IMR-90 (cell line): ENCODE results near the gene UGDH. TPM values are rescaled to one million over a fixed set of nuclear protein-coding genes. Genes with fewer than 3 reads are reported as not detected.
A peak's percentile ranks its signal among the peaks of the same experiment; 100 is the strongest.

Source experiments
- ATAC-seq: fragments of 200-7000 bp; cut with Tn5 transposase; 2 replicates; pipeline ENCODE4 v1.9.1; 2020; ENCODE audit warnings: low read depth, mild to moderate bottlenecking, moderate library complexity
- BruUV-seq: library from RNA; stranded (reverse); fragments of 400-500 nt; replicated peaks from 2 replicates; lab custom pipeline; 2021; lab: Mats Ljungman, UMichigan
- CTCF ChIA-PET: fragments of 300-600 bp; formaldehyde crosslinking; extraction: SDS; loops from one replicate; lab custom pipeline; 2021; ENCODE audit warnings: antibody characterized with exemption; lab: Yijun Ruan, JAX
- POLR2A ChIA-PET: fragments of 300-600 bp; sonication (Branson Sonifier 250); formaldehyde crosslinking; loops from one replicate; lab custom pipeline; 2022; ENCODE audit warnings: antibody characterized with exemption; ENCODE audit not compliant: unreplicated experiment; lab: Charles Lee
- DNase-seq: peaks from one replicate; pipeline ENCODE4 v3.0.0; 2013
- H2AFZ ChIP-seq: replicated peaks from 2 replicates; pipeline ENCODE3; 2013; ENCODE audit warnings: low read length, mild to moderate bottlenecking; ENCODE audit not compliant: poor library complexity
- H2AK5ac ChIP-seq: 2 replicates; pipeline ENCODE4 v1.6.1; 2013; ENCODE audit warnings: low read depth, low read length, inconsistent platforms
- H2AK9ac ChIP-seq: replicated peaks from 2 replicates; pipeline ENCODE3; 2013; ENCODE audit warnings: mild to moderate bottlenecking, low read depth, low read length, moderate library complexity; ENCODE audit not compliant: poor library complexity
- H2BK120ac ChIP-seq: 2 replicates; pipeline ENCODE4 v1.6.1; 2013; ENCODE audit warnings: low read depth, low read length, inconsistent platforms
- H2BK15ac ChIP-seq: 3 replicates; pipeline ENCODE4 v1.6.1; 2013; ENCODE audit warnings: low read depth, low read length, inconsistent platforms
- H2BK20ac ChIP-seq: 2 replicates; pipeline ENCODE4 v1.6.1; 2013; ENCODE audit warnings: low read depth, mild to moderate bottlenecking, inconsistent platforms, low read length, moderate library complexity
- H2BK5ac ChIP-seq: 2 replicates; pipeline ENCODE4 v1.6.1; 2013; ENCODE audit warnings: mild to moderate bottlenecking, low read depth, low read length, inconsistent platforms; ENCODE audit not compliant: poor library complexity, severe bottlenecking
- H3K14ac ChIP-seq: replicated peaks from 2 replicates; pipeline ENCODE4 v1.6.1; 2013; ENCODE audit warnings: low read depth, low read length, inconsistent platforms
- H3K18ac ChIP-seq: 2 replicates; pipeline ENCODE4 v1.6.1; 2013; ENCODE audit warnings: low read depth, low read length, control low read depth
- H3K23ac ChIP-seq: 2 replicates; pipeline ENCODE4 v1.6.1; 2013; ENCODE audit warnings: low read depth, low read length, inconsistent platforms
- H3K27ac ChIP-seq: 2 replicates; pipeline ENCODE4 v1.5.1; 2013; ENCODE audit warnings: mild to moderate bottlenecking, control low read depth, low read length; ENCODE audit not compliant: insufficient read depth
- H3K27me3 ChIP-seq: 2 replicates; pipeline ENCODE4 v1.6.1; 2013; ENCODE audit warnings: low read length; ENCODE audit not compliant: control insufficient read depth, insufficient read depth
- H3K36me3 ChIP-seq: 2 replicates; pipeline ENCODE4 v1.6.1; 2013; ENCODE audit warnings: low read length, mixed read lengths; ENCODE audit not compliant: control insufficient read depth, insufficient read depth
- H3K4ac ChIP-seq: 2 replicates; pipeline ENCODE4 v1.6.1; 2013; ENCODE audit warnings: low read depth, low read length, inconsistent platforms
- H3K4me1 ChIP-seq: 2 replicates; pipeline ENCODE4 v1.6.1; 2013; ENCODE audit warnings: low read length, mixed read lengths; ENCODE audit not compliant: control insufficient read depth, insufficient read depth
- H3K4me2 ChIP-seq: 2 replicates; pipeline ENCODE4 v1.6.1; 2013; ENCODE audit warnings: low read depth, mild to moderate bottlenecking, control low read depth, low read length, moderate library complexity
- H3K4me3 ChIP-seq: 2 replicates; pipeline ENCODE4 v1.5.1; 2013; ENCODE audit warnings: low read depth, mild to moderate bottlenecking, control low read depth, low read length, moderate library complexity; ENCODE audit not compliant: insufficient read depth
- H3K56ac ChIP-seq: 2 replicates; pipeline ENCODE4 v1.6.1; 2013; ENCODE audit warnings: low read length, inconsistent platforms; ENCODE audit not compliant: insufficient read depth; ENCODE audit errors: extremely low read depth
- H3K79me1 ChIP-seq, 2 experiments: 2 replicates each; pipeline ENCODE4 v1.6.1; 2013; ENCODE audit warnings: low read length in 2 of 2, inconsistent platforms in 1 of 2, low read depth in 1 of 2
- H3K9ac ChIP-seq: 2 replicates; pipeline ENCODE4 v1.6.1; 2013; ENCODE audit warnings: low read depth, low read length, control low read depth
- H3K9me1 ChIP-seq: 2 replicates; pipeline ENCODE4 v1.6.1; 2013; ENCODE audit warnings: low read length, inconsistent platforms; ENCODE audit not compliant: insufficient read depth
- H3K9me3 ChIP-seq: 2 replicates; pipeline ENCODE4 v1.6.1; 2013; ENCODE audit warnings: low read length; ENCODE audit not compliant: control insufficient read depth, insufficient read depth
- H4K20me1 ChIP-seq: 2 replicates; pipeline ENCODE4 v1.6.1; 2013; ENCODE audit warnings: low read length, inconsistent platforms; ENCODE audit not compliant: insufficient read depth
- H4K5ac ChIP-seq: 2 replicates; pipeline ENCODE4 v1.6.1; 2013; ENCODE audit warnings: mild to moderate bottlenecking, low read depth, low read length, control low read depth
- H4K8ac ChIP-seq, 2 experiments: 2 replicates each; pipeline ENCODE4 v1.6.1; 2013; ENCODE audit warnings: low read depth in 2 of 2, low read length in 2 of 2, control low read depth in 1 of 2, inconsistent platforms in 1 of 2
- H4K91ac ChIP-seq: 2 replicates; pipeline ENCODE4 v1.6.1; 2013; ENCODE audit warnings: low read depth, low read length, inconsistent platforms; ENCODE audit not compliant: insufficient read depth
- BHLHE40 ChIP-seq: fragments of 150-350 bp; IDR thresholded peaks from 2 replicates; pipeline ENCODE4 v1.6.1; 2016; ENCODE audit warnings: mild to moderate bottlenecking, low read depth, low read length
- CEBPB ChIP-seq: IDR thresholded peaks from 2 replicates; pipeline ENCODE4 v1.6.1; 2012; ENCODE audit warnings: low read depth, low read length, improper control_type of control experiment
- CHD1 ChIP-seq: IDR thresholded peaks from 2 replicates; pipeline ENCODE4 v1.6.1; 2012; ENCODE audit warnings: low read depth, low read length, improper control_type of control experiment
- FOS ChIP-seq: fragments of 150-350 bp; IDR thresholded peaks from 2 replicates; pipeline ENCODE4 v1.6.1; 2016; ENCODE audit warnings: low read depth, low read length
- MAFK ChIP-seq: IDR thresholded peaks from 2 replicates; pipeline ENCODE4 v1.6.1; 2012; ENCODE audit warnings: low read depth, low read length, improper control_type of control experiment
- MAZ ChIP-seq: IDR thresholded peaks from 2 replicates; pipeline ENCODE4 v1.6.1; 2012; ENCODE audit warnings: low read depth, mild to moderate bottlenecking, low read length, improper control_type of control experiment, moderate library complexity, borderline replicate concordance
- MXI1 ChIP-seq: IDR thresholded peaks from 2 replicates; pipeline ENCODE4 v1.6.1; 2012; ENCODE audit warnings: low read depth, mild to moderate bottlenecking, low read length, moderate library complexity, borderline replicate concordance
- NFE2L2 ChIP-seq: fragments of 150-350 bp; IDR thresholded peaks from 2 replicates; pipeline ENCODE4 v1.6.1; 2016; ENCODE audit warnings: low read depth, mild to moderate bottlenecking, low read length
- POLR2A ChIP-seq: IDR thresholded peaks from 2 replicates; pipeline ENCODE4 v1.6.1; 2012; ENCODE audit warnings: mild to moderate bottlenecking, low read depth, low read length
- RAD21 ChIP-seq: IDR thresholded peaks from 2 replicates; pipeline ENCODE4 v1.6.1; 2012; ENCODE audit warnings: low read length, improper control_type of control experiment
- RFX5 ChIP-seq: IDR thresholded peaks from 2 replicates; pipeline ENCODE4 v1.8.0; 2012; ENCODE audit warnings: low read depth, mild to moderate bottlenecking, low read length, moderate library complexity
- SMC3 ChIP-seq: fragments of 150-350 bp; IDR thresholded peaks from 2 replicates; pipeline ENCODE4 v1.6.1; 2016; ENCODE audit warnings: low read depth, mild to moderate bottlenecking, antibody characterized with exemption, low read length, moderate library complexity
- WGBS, 2 experiments: methylation state at CpG; one replicate each; pipeline versions ENCODE4 v1.1.5 to v1.1.7; 2013; ENCODE audit warnings: missing lambda C conversion rate in 2 of 2; ENCODE audit not compliant: insufficient read length in 1 of 2; ENCODE audit errors: extremely low coverage in 2 of 2; 5-methylcytosine and 5-hydroxymethylcytosine counted together
- dilution Hi-C: fragments of 300-500 bp; cut with HindIII; formaldehyde crosslinking; loops from one replicate; pipeline ENCODE4 v1.14.3; 2018; ENCODE audit warnings: low sequenced_read_pairs; ENCODE audit not compliant: unreplicated experiment
- in situ Hi-C: fragments of 300-500 bp; cut with MboI; formaldehyde crosslinking; loops from 3 replicates; pipeline ENCODE4 v1.14.3; 2019; ENCODE audit warnings: low sequenced_read_pairs, inconsistent platforms, mixed read lengths
- intact Hi-C: fragments of 100-400 bp; cut with micrococcal nuclease; formaldehyde crosslinking; loops from 2 replicates; pipeline ENCODE4 v1.10.0; 2022
- polyA plus RNA-seq, 3 experiments: library from polyadenylated mRNA; depleted of rRNA; stranded (reverse); fragments of >200 nt; gene quantifications; 2 replicates each; pipeline ENCODE4 v1.2.3, GENCODE V29; 2012; ENCODE audit warnings: low replicate concordance in 1 of 3
- total RNA-seq: library from RNA; depleted of rRNA; stranded (reverse); fragments of >200 nt; gene quantifications from 2 replicates; pipeline ENCODE4 v1.2.3, GENCODE V29; 2012
- TF ChIP-seq, protein P1 (sequence below): fragments of 150-350 bp; IDR thresholded peaks from 2 replicates; pipeline ENCODE4 v1.6.1; 2017; ENCODE audit warnings: mild to moderate bottlenecking, antibody characterized with exemption, low read length, low read depth
- TF ChIP-seq, protein P2 (sequence below): conservative IDR thresholded peaks from 2 replicates; pipeline ENCODE4 v1.5.1; 2012; ENCODE audit warnings: mild to moderate bottlenecking, low read depth, low read length, improper control_type of control experiment
- TF ChIP-seq, protein P3 (sequence below): fragments of 150-350 bp; IDR thresholded peaks from 2 replicates; pipeline ENCODE4 v1.6.1; 2016; ENCODE audit warnings: low read depth, mild to moderate bottlenecking, low read length, moderate library complexity, borderline replicate concordance

UGDH gene
- total and polyA plus RNA-seq, 2 of the 4 experiments (the other 2 are of a cell fraction) = 69.2 to 257 TPM

DNA sequence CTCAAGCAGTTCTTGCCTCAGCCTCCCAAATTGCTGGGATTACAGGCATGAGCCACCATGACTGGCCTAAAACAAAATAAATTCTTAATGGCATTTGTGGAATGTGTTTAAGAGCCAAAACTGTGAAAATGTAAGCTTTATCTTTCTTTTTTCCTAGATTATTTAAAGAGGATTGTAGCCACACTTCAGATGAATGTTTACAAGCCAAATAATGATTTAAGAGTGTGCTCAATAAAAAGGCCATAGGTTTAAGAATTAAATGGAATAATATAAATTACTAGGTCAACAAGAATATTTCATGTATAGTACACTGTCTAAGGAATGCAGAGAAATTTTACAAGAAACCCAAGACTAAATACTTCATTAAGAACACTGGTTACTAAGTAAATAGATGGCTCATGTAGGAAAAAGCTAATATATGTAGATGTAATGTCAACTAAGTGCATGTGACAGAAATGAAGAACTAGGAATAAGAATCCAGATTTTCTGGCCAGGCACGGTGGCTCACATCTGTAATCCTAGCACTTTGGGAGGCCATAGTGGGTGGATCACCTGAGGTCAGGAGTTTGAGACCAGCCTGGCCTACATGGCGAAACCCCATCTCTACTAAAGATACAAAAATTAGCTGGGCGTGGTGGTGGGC, 21.3 kb upstream of the UGDH start:
- no peak overlapping the region for H3K23ac ChIP-seq
- peak overlapping the region; percentile 87; the same call in 1 of the 2 replicates for H3K27ac ChIP-seq
- peak overlapping the region; percentile 90 for H3K18ac ChIP-seq
- no peak overlapping the region for H3K9ac ChIP-seq
- ATAC-seq (peak; percentile 61), DNase-seq (peak; percentile 45)
- peak overlapping the region; percentile 6; the same call in 1 of the 2 replicates for H3K4ac ChIP-seq
- WGBS, 2 experiments = no CpG with 5 or more reads among the region's 3 CpGs
- no peaks in the 10 kb centered on the region for H3K27me3 ChIP-seq
- H2BK5ac ChIP-seq = peak overlapping the region; percentile 57
- H3K4me3 ChIP-seq = no peak overlapping the region
- intact Hi-C loops = loop anchor here (1.0 kb wide), 1 partner anchor 10 kb away; no protein-coding TSS in a partner anchor
- H2BK120ac ChIP-seq = 0 out of 2 replicates have a peak overlapping the region, but pooled peaks have one; percentile 11
- no peak overlapping the region for H3K4me2 ChIP-seq
- H3K36me3 ChIP-seq = no peaks in the 10 kb centered on the region; the same call in 1 of the 2 replicates
- H3K9me1 ChIP-seq = peaks cover 4% of the 10 kb centered on the region
- no peak overlapping the region for H2AK9ac ChIP-seq
- H2AFZ ChIP-seq = no peak overlapping the region
- no peak overlapping the region for H2AK5ac ChIP-seq
- no peak overlapping the region for H2BK15ac ChIP-seq
- peaks cover 0 to 8% of the 10 kb centered on the region in 2 experiments; a peak in 1 of 4 replicates for H3K79me1 ChIP-seq
- peak overlapping the region in 1 of 2 experiments; percentile 15; a peak in 1 of 4 replicates for H4K8ac ChIP-seq
- no peak overlapping the region for H2BK20ac ChIP-seq
- no peak overlapping the region for H3K14ac ChIP-seq
- no peak overlapping the region for H3K56ac ChIP-seq
- peaks cover 13% of the 10 kb centered on the region for H3K4me1 ChIP-seq
- 0 out of 2 replicates have a peak overlapping the region, but pooled peaks have one; percentile 27 for H4K91ac ChIP-seq
- H4K20me1 ChIP-seq = 0 out of 2 replicates have a peak, but pooled peaks cover 3% of the 10 kb centered on the region
- dilution Hi-C loops = no loop called here
- CTCF ChIA-PET = interaction anchor here (0.5 to 1.0 kb wide), 2 partner anchors 11 to 21 kb away, joined by 3 read pairs; partner anchors contain the start of gene UGDH
- TF ChIP-seq POLR2A (no peak), BHLHE40 (no peak), SMC3 (no peak), CEBPB (no peak), RFX5 (no peak), MXI1 (no peak), RAD21 (no peak), CHD1 (no peak), MAZ (no peak), MAFK (no peak), NFE2L2 (no peak; the same call in 1 of the 2 replicates), FOS (no peak)
- TF ChIP-seq, protein P1, sequence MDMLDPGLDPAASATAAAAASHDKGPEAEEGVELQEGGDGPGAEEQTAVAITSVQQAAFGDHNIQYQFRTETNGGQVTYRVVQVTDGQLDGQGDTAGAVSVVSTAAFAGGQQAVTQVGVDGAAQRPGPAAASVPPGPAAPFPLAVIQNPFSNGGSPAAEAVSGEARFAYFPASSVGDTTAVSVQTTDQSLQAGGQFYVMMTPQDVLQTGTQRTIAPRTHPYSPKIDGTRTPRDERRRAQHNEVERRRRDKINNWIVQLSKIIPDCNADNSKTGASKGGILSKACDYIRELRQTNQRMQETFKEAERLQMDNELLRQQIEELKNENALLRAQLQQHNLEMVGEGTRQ = no peak
- TF ChIP-seq, protein P2, sequence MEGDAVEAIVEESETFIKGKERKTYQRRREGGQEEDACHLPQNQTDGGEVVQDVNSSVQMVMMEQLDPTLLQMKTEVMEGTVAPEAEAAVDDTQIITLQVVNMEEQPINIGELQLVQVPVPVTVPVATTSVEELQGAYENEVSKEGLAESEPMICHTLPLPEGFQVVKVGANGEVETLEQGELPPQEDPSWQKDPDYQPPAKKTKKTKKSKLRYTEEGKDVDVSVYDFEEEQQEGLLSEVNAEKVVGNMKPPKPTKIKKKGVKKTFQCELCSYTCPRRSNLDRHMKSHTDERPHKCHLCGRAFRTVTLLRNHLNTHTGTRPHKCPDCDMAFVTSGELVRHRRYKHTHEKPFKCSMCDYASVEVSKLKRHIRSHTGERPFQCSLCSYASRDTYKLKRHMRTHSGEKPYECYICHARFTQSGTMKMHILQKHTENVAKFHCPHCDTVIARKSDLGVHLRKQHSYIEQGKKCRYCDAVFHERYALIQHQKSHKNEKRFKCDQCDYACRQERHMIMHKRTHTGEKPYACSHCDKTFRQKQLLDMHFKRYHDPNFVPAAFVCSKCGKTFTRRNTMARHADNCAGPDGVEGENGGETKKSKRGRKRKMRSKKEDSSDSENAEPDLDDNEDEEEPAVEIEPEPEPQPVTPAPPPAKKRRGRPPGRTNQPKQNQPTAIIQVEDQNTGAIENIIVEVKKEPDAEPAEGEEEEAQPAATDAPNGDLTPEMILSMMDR = no peak
- TF ChIP-seq, protein P3, sequence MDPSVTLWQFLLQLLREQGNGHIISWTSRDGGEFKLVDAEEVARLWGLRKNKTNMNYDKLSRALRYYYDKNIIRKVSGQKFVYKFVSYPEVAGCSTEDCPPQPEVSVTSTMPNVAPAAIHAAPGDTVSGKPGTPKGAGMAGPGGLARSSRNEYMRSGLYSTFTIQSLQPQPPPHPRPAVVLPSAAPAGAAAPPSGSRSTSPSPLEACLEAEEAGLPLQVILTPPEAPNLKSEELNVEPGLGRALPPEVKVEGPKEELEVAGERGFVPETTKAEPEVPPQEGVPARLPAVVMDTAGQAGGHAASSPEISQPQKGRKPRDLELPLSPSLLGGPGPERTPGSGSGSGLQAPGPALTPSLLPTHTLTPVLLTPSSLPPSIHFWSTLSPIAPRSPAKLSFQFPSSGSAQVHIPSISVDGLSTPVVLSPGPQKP = no peak
- H3K9me3 ChIP-seq = no peaks in the 10 kb centered on the region
- in situ Hi-C loops = no loop called here
- POLR2A ChIA-PET = no interaction called here
- BruUV-seq = no TSS peak
- H4K5ac ChIP-seq = no peak overlapping the region; the same call in 1 of the 2 replicates
